ENCODE measurements around the gene CPA5.

DNA sequence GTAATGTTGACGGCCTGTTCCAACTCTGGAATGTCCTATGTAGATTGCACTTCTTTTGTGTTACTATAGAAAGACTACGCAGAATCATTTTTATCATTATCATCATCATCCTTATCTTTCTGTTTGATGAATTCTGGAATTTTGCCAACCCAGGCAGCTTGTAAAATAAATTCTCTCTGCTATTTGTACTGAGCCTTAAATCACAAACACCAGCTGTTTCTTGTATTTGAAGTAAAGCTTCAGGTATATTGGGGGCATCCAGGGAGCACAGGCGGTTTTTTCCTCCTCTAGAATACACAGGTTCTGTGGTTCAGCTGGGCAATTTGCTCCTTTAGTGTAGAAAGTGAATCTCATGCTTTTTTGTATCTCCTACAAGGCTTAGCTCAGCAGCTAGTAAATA, 14.9 kb upstream of the CPA5 start:
- TF ChIP-seq, protein P1, sequence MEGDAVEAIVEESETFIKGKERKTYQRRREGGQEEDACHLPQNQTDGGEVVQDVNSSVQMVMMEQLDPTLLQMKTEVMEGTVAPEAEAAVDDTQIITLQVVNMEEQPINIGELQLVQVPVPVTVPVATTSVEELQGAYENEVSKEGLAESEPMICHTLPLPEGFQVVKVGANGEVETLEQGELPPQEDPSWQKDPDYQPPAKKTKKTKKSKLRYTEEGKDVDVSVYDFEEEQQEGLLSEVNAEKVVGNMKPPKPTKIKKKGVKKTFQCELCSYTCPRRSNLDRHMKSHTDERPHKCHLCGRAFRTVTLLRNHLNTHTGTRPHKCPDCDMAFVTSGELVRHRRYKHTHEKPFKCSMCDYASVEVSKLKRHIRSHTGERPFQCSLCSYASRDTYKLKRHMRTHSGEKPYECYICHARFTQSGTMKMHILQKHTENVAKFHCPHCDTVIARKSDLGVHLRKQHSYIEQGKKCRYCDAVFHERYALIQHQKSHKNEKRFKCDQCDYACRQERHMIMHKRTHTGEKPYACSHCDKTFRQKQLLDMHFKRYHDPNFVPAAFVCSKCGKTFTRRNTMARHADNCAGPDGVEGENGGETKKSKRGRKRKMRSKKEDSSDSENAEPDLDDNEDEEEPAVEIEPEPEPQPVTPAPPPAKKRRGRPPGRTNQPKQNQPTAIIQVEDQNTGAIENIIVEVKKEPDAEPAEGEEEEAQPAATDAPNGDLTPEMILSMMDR (IDR thresholded peaks at IDR 0.05) = no peak
- TF ChIP-seq RAD21 (IDR thresholded peaks at IDR 0.05; ENCODE audit: low read length) = no peak
- TF ChIP-seq POLR2AphosphoS5 (IDR thresholded peaks at IDR 0.05; ENCODE audit: low read depth, low read length) = no peak
- TF ChIP-seq, protein P2, sequence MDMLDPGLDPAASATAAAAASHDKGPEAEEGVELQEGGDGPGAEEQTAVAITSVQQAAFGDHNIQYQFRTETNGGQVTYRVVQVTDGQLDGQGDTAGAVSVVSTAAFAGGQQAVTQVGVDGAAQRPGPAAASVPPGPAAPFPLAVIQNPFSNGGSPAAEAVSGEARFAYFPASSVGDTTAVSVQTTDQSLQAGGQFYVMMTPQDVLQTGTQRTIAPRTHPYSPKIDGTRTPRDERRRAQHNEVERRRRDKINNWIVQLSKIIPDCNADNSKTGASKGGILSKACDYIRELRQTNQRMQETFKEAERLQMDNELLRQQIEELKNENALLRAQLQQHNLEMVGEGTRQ (IDR thresholded peaks at IDR 0.05; ENCODE audit: borderline replicate concordance, low read depth, low read length) = no peak
- TF ChIP-seq, protein P3, sequence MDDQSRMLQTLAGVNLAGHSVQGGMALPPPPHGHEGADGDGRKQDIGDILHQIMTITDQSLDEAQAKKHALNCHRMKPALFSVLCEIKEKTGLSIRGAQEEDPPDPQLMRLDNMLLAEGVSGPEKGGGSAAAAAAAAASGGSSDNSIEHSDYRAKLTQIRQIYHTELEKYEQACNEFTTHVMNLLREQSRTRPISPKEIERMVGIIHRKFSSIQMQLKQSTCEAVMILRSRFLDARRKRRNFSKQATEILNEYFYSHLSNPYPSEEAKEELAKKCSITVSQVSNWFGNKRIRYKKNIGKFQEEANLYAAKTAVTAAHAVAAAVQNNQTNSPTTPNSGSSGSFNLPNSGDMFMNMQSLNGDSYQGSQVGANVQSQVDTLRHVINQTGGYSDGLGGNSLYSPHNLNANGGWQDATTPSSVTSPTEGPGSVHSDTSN (IDR thresholded peaks at IDR 0.05) = no peak
- TF ChIP-seq RFX5 (IDR thresholded peaks at IDR 0.05; ENCODE audit: low read length) = no peak
- TF ChIP-seq TCF12 (IDR thresholded peaks at IDR 0.05) = no peak
- TF ChIP-seq NRF1 (IDR thresholded peaks at IDR 0.05; ENCODE audit: low read depth, low read length) = no peak
- no peak for TF ChIP-seq RCOR1 (IDR thresholded peaks at IDR 0.05; ENCODE audit: low read length)

All from SK-N-SH (cell line).